Fibroblast of peridontal ligament (primary cell): Measurements from ENCODE around the gene CLCN3.
A peak's percentile ranks its signal among the peaks of the same experiment; 100 is the strongest.
"Not testable (repeated sequence)": the region's sequence is repeated elsewhere in the genome, so short reads cannot be mapped to it uniquely, and the experiment has no call there.

Experiments used
- DNase-seq: peaks from one replicate; pipeline ENCODE4 v3.0.0-alpha.2; 2010; ENCODE audit errors: extremely low read depth

Gene CLCN3

GRCh38 chr4:169619958-169620879 lies at the start of gene CLCN3:
CLCN3 (plus strand) TSS chr4:169620578; CDS start chr4:169635929, 15,351 bp downstream.
- DNase-seq = peak; percentile 94

DNA sequence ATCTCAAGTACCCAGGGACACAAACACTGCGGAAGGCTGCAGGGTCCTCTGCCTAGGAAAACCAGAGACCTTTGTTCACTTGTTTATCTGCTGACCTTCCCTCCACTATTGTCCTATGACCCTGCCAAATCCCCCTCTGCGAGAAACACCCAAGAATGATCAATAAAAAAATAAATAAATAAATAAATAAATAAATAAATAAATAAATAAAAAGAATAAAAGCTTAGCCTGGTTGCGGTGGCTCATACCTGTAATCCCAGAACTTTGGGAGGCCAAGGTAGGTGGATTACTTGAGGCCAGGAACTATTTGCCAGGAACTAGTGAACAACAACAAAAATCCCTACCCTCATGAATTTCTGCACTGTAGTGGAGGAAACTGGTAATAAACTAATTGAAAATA lies 49.4 kb upstream of the CLCN3 start:
- DNase-seq = not testable (repeated sequence)

DNA sequence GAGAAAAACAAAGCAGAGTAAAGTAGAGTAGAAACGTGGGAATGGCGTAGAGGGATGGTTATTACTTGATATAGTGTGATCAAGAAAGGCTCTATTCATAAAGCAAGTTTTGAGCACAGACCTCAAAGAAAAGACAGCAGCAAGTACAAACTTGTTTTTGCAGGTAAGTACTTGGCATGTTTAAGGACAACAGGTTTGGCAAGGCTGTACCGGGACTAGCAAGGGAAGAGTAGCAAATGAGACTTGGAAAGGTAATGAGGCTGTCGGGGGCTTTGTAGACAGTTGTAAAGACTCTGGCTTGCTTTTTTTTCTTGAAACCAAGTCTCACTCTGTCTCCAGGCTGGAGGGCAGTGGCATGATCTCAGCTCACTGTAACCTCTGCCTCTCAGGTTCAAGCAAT lies 48.9 kb upstream of the CLCN3 start:
- DNase-seq = no peak

DNA sequence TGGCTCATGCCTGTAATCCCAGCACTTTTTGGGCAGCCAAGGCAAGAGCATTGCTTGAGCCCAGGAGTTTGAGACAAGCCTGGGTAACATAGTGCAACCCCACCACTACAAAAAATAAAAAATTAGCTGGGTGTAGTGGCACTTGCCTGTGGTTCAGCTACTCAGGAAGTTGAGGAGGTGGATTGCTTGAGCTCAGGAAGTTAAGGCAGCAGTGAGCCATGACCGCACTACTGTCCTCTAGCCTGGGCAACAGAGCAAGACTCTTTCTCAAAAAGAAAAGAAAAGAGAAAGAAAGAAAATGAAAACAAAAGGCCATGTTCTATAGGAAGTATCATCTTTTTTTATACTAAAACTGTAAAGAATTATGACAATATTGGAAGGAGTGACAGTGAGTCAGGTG lies 46.5 kb upstream of the CLCN3 start:
- DNase-seq = no peak

DNA sequence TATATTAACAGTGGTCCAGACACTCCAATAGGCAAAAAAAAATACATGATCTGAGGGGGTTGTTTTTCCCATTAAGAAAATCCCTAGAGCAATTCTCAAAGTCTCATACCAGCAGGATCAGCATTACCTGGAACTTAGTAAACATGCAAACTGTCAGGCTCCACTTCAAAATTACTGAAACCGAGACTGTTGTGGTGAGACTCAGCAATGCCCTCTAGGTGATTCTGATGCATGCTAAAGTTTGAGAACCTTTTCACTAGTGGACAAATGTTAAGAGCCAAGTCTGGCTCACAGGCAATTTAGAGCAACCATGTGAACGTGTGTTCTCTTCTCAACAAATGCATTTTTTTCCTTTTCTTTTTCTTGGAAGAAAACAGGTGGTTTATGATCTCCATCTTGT lies 38.2 kb upstream of the CLCN3 start:
- no peak for DNase-seq

GRCh38 chr4:169582706-169583105 lies 37.7 kb upstream of the CLCN3 start:
- DNase-seq = peak; percentile 36

DNA sequence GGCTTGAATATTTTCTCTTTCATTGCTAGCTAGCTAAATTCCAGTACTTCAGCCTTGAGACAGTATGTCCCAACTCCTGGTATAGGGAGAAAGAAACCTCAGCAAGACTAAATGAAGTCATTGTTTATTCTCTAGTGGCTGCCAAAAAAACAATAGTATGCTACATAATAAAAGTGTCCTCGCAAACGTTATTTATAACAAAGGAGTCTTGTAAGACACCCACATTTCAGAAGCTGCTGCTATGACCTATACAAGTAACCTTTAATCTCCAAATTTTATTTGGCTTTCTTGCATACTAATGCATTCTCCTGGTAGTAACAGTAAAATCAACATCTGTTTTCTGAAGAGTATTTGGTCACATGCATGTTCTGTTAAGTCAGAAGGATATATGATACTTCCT lies 36.8 kb upstream of the CLCN3 start:
- DNase-seq = peak; percentile 65

GRCh38 chr4:169593050-169593560 lies 27.3 kb upstream of the CLCN3 start:
- no peak for DNase-seq

GRCh38 chr4:169594560-169595195 lies 25.7 kb upstream of the CLCN3 start:
- no peak for DNase-seq

DNA sequence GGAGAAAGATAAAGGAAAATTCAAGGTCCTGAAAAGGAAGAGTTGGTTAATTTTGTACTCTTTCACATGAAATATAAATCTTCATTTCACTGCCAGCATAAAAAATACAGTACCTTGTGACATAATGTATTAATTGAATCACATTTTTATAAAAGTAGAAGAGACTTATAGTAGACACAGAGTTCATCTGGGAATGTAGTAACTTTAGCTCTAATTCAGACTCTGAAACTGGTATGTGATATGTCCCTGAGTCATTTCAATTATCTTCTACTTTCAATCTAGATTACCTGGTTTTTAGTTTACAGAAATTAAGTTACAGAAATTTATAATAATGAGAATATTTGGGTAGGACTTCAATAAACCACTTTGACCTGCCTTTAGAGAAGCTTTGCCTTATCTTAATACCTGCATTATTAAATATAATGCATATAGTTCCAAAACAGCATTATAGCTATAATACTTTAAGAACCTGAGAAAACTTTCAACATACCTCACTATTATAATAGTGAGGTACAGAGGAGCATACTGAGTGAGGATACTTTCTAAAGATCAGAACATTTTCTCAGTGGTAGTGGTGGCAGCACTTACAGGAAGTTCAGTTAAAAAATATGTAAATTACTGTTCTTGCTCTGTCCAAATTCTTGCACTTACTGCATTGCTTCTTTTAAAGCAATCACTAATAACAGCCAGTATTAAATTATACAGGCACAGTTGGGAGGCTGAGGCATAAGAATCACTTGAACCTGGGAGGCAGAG lies 19.2 kb upstream of the CLCN3 start:
- DNase-seq = no peak

DNA sequence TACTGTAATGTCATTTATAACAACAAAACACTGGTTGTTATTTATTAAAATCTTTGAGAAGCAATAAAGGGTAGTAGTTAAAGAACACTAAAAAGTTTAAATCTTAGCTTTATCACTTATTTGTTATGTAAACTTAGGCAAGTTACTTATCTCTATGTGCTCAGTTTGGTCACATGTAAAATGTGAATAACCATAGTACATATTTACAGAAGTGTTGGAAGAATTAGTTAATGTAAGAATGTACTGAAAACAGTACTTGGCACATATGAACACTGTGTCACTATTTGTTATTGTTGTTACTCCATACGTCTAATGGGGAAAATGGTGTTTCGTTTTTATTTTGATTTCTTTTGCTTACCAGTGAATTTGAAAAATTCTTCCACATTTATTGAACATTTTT lies 17.1 kb upstream of the CLCN3 start:
- no peak for DNase-seq

GRCh38 chr4:169604131-169604900 lies 16.1 kb upstream of the CLCN3 start:
- peak; percentile 77 for DNase-seq

GRCh38 chr4:169604903-169605331 lies 15.5 kb upstream of the CLCN3 start:
- no peak for DNase-seq

DNA sequence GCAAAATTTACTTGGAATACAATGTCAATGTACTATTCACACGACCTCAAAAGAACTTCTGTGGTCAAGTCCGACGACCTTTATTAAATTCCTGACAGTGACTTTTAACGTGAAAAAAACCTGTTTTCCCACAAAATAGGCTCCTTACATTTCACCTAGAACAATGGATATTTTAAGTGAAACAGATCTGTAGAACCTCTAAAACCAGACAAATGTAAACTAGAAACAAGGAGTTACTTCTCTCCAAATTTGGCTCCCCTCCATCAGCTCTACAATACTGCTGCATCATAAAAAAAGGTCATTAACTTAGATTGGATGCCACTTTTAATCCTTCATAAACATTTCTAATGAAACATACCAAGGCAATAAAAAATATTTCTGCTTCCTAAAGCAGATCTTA lies 9.2 kb upstream of the CLCN3 start:
- no peak for DNase-seq

GRCh38 chr4:169611991-169612870 lies 8.1 kb upstream of the CLCN3 start, which contains the start of gene NEK1:
NEK1 (minus strand) TSS chr4:169612583; CDS start chr4:169602630, 9,953 bp downstream.
- peak; percentile 85 for DNase-seq

GRCh38 chr4:169612871-169613859 lies 7.2 kb upstream of the CLCN3 start:
- DNase-seq = peak; percentile 82

- DNase-seq = peak; percentile 23
Observed at GRCh38 chr4:169615467-169616106, 4.8 kb upstream of the CLCN3 start.

DNA sequence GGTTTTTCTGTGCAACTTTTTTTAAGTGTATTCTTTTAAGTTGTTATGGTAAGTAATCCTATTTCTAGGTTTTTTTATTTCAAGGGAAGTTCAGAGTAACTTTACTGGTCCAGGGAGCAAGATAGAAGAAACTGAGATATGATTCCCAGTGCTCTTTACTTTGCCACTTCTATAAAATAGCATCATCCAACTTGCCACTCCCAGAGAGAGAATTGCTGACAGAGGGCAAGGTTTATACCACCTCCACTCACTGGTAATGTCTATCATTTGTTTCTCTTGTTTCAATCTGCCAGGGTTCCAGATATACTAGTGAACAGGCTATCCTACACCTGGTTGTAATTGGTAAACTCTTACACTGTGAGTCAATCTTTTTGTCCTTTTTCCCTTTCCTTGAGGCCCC lies 3.5 kb upstream of the CLCN3 start:
- no peak for DNase-seq
